ENCODE data around the gene SH3BGRL.

SH3BGRL gene

GRCh38 chrX:81201671-81202455 is at the start of gene SH3BGRL, which contains the start of gene HMGN5:
TSS of gene SH3BGRL (plus strand) at chrX:81202102. CDS start at chrX:81202201, 99 bp downstream.
TSS of gene HMGN5 (minus strand) at chrX:81201913. CDS start at chrX:81121549, 80,364 bp downstream.
- DNase-seq, result peak; percentile 73

GRCh38 chrX:81168391-81168790 is 33.5 kb upstream of the SH3BGRL start:
- no peak for DNase-seq

- peak; percentile 20 for DNase-seq
These were observed 27.6 kb upstream of the SH3BGRL start for GRCh38 chrX:81174286-81174685.

GRCh38 chrX:81195259-81195658 is 6.6 kb upstream of the SH3BGRL start:
- no peak for DNase-seq

- DNase-seq, result peak; percentile 70
These were observed 6.2 kb upstream of the SH3BGRL start for GRCh38 chrX:81195712-81196111.

- no peak for DNase-seq
These were observed 831 bp upstream of the SH3BGRL start for GRCh38 chrX:81201071-81201470.

GRCh38 chrX:81202456-81202819 is 536 bp downstream of the SH3BGRL start:
- peak; percentile 8 for DNase-seq

GRCh38 chrX:81202943-81203342 is 1.0 kb downstream of the SH3BGRL start:
- DNase-seq, result no peak

- DNase-seq, result no peak
These were observed 3.6 kb downstream of the SH3BGRL start for GRCh38 chrX:81205551-81205950.

GRCh38 chrX:81206476-81206875 is 4.6 kb downstream of the SH3BGRL start:
- no peak for DNase-seq

- no peak for DNase-seq
These were observed 7.0 kb downstream of the SH3BGRL start for GRCh38 chrX:81208916-81209315.

- DNase-seq, result no peak
These were observed 13.8 kb downstream of the SH3BGRL start for GRCh38 chrX:81215685-81216084.

GRCh38 chrX:81229229-81229628 is 27.3 kb downstream of the SH3BGRL start:
- no peak for DNase-seq

- DNase-seq, result no peak
These were observed 28.0 kb downstream of the SH3BGRL start for GRCh38 chrX:81229901-81230300.

GRCh38 chrX:81231476-81231875 is 29.6 kb downstream of the SH3BGRL start:
- DNase-seq, result no peak

GRCh38 chrX:81232218-81232617 is 30.3 kb downstream of the SH3BGRL start:
- no peak for DNase-seq

GRCh38 chrX:81237516-81237915 is 35.6 kb downstream of the SH3BGRL start:
- no peak for DNase-seq

- DNase-seq, result no peak
These were observed 36.3 kb downstream of the SH3BGRL start for GRCh38 chrX:81238166-81238565.

- DNase-seq, result no peak
These were observed 38.9 kb downstream of the SH3BGRL start for GRCh38 chrX:81240701-81241331.

- DNase-seq, result no peak
These were observed 39.9 kb downstream of the SH3BGRL start for GRCh38 chrX:81241753-81242152.

- no peak for DNase-seq
These were observed 54.0 kb downstream of the SH3BGRL start for GRCh38 chrX:81255876-81256275.

GRCh38 chrX:81257817-81258216 is 55.9 kb downstream of the SH3BGRL start:
- DNase-seq, result no peak

- DNase-seq, result no peak
These were observed 57.3 kb downstream of the SH3BGRL start for GRCh38 chrX:81259020-81259713.
